Thyroid gland (tissue), 4 donors: Measurements from ENCODE around the gene ZSCAN23. TPM values are rescaled to one million over a fixed set of nuclear protein-coding genes. Genes with fewer than 3 reads are reported as not detected.
"Not testable (repeated sequence)": the region's sequence is repeated elsewhere in the genome, so short reads cannot be mapped to it uniquely, and the experiment has no call there.

Source experiments
- DNase-seq, 2 donors: peaks; one replicate each; pipeline ENCODE4 v3.0.0-alpha.2; 2019
- H3K27ac ChIP-seq, 3 donors: fragments of 200-600 bp; sonication (generic); 1 replicate in 2 of 3; 2 replicates in 1 of 3; pipeline ENCODE4 v1.5.1; 2016 to 2019; ENCODE audit warnings: mild to moderate bottlenecking in 1 of 3, moderate library complexity in 1 of 3
- H3K27me3 ChIP-seq: fragments of 200-600 bp; sonication (generic); one replicate; pipeline ENCODE4 v1.5.1; 2019
- H3K36me3 ChIP-seq, 2 donors: fragments of 200-600 bp; sonication (generic); one replicate each; pipeline ENCODE4 v1.5.1; 2016 to 2019
- H3K4me1 ChIP-seq, 2 donors: fragments of 200-600 bp; sonication (generic); one replicate each; pipeline ENCODE4 v1.5.1; 2017 to 2019
- H3K4me3 ChIP-seq, 3 donors: fragments of 200-600 bp; sonication (generic); replicated peaks in 1 of 3; 1 replicate in 2 of 3; 2 replicates in 1 of 3; pipeline ENCODE4 v1.5.1; 2016; ENCODE audit warnings: mild to moderate bottlenecking in 1 of 3
- H3K9me3 ChIP-seq: fragments of 200-600 bp; sonication (generic); one replicate; pipeline ENCODE4 v1.5.1; 2017
- POLR2A ChIP-seq, 2 donors: fragments of 450-650 bp; IDR thresholded peaks; one replicate each; pipeline ENCODE4 v1.6.1; 2017; ENCODE audit warnings: antibody characterized with exemption in 2 of 2, mild to moderate bottlenecking in 2 of 2, moderate library complexity in 1 of 2
- WGBS, 2 donors: methylation state at CpG; one replicate each; pipeline ENCODE4 v1.1.5; 2017; 5-methylcytosine and 5-hydroxymethylcytosine counted together
- intact Hi-C: fragments of 100-400 bp; cut with DNase I; formaldehyde crosslinking; loops from one replicate; pipeline ENCODE4 v1.15.1; 2023
- total RNA-seq, 4 donors: library from RNA; depleted of rRNA; stranded (reverse); fragments of >200 nt; gene quantifications; one replicate each; pipeline ENCODE4 v1.2.3, GENCODE V29; 2016
- TF ChIP-seq, protein P1 (sequence below), 6 experiments: fragments of 200-600 bp in 3 of 6; fragments of 450-650 bp in 3 of 6; sonication (generic) in 3 of 6; IDR thresholded peaks; one replicate each; pipeline ENCODE4 v1.5.1; 2016 to 2019; ENCODE audit warnings: antibody characterized with exemption in 6 of 6, mild to moderate bottlenecking in 2 of 6, inconsistent platforms in 1 of 6, moderate library complexity in 1 of 6

The ZSCAN23 gene
- total RNA-seq, 4 donors from 2014 or later = 4.1 to 8.2 (median 6.6) TPM

DNA sequence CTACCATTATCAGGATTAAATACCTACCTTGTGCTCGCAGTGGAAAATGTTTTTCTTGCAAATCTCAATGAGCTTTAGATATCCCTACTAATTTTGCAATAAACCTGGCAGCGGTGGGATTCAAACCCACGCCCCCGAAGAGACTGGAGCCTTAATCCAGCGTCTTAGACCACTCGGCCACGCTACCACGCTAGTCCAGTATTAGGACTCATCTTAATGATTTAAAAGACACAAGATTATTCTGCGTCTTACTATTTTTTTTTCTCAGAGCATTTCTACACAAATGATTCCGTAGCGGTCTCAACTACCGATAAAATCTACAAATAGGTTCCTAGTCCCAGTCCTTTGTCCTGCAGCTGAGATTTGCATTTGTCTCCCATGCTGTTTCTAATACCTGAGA lies 35.2 kb upstream of the ZSCAN23 start:
- Histone ChIP-seq H3K4me1 (no peaks in the 10 kb centered on the region), H3K4me3 (no peak overlapping the region), H3K27me3 (peaks cover 11% of the 10 kb centered on the region), H3K9me3 (no peaks in the 10 kb centered on the region), H3K27ac (no peak overlapping the region), H3K36me3 (no peaks in the 10 kb centered on the region)
- TF ChIP-seq, protein P1, sequence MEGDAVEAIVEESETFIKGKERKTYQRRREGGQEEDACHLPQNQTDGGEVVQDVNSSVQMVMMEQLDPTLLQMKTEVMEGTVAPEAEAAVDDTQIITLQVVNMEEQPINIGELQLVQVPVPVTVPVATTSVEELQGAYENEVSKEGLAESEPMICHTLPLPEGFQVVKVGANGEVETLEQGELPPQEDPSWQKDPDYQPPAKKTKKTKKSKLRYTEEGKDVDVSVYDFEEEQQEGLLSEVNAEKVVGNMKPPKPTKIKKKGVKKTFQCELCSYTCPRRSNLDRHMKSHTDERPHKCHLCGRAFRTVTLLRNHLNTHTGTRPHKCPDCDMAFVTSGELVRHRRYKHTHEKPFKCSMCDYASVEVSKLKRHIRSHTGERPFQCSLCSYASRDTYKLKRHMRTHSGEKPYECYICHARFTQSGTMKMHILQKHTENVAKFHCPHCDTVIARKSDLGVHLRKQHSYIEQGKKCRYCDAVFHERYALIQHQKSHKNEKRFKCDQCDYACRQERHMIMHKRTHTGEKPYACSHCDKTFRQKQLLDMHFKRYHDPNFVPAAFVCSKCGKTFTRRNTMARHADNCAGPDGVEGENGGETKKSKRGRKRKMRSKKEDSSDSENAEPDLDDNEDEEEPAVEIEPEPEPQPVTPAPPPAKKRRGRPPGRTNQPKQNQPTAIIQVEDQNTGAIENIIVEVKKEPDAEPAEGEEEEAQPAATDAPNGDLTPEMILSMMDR (IDR thresholded peaks at IDR 0.05) = no peak
- TF ChIP-seq POLR2A (IDR thresholded peaks at IDR 0.05) = no peak
- intact Hi-C loops = no loop called here
- 62% methylated on average over 12 of the region's 12 CpGs for WGBS, 2 donors
- no peak for DNase-seq

GRCh38 chr6:28474441-28475219 lies 31.3 kb upstream of the ZSCAN23 start:
- Histone ChIP-seq H3K27me3 (peaks cover 11% of the 10 kb centered on the region), H3K27ac (no peak overlapping the region), H3K9me3 (no peaks in the 10 kb centered on the region), H3K36me3 (no peaks in the 10 kb centered on the region), H3K4me3 (no peak overlapping the region), H3K4me1 (no peaks in the 10 kb centered on the region)
- no peak for TF ChIP-seq POLR2A (IDR thresholded peaks at IDR 0.05)
- TF ChIP-seq, protein P1 (IDR thresholded peaks at IDR 0.05) = no peak
- intact Hi-C loops = no loop called here
- WGBS, 2 donors = 6 to 9% methylated on average over 18 of the region's 18 CpGs
- DNase-seq = no peak

GRCh38 chr6:28469153-28469745 lies 26.0 kb upstream of the ZSCAN23 start:
- H3K4me3 ChIP-seq, H3K9me3 ChIP-seq, intact Hi-C loops, H3K36me3 ChIP-seq, DNase-seq, H3K27ac ChIP-seq, H3K27me3 ChIP-seq, H3K4me1 ChIP-seq: not testable (repeated sequence)
- 85 to 98% methylated on average over 11 of the region's 45 CpGs for WGBS, 2 donors

DNA sequence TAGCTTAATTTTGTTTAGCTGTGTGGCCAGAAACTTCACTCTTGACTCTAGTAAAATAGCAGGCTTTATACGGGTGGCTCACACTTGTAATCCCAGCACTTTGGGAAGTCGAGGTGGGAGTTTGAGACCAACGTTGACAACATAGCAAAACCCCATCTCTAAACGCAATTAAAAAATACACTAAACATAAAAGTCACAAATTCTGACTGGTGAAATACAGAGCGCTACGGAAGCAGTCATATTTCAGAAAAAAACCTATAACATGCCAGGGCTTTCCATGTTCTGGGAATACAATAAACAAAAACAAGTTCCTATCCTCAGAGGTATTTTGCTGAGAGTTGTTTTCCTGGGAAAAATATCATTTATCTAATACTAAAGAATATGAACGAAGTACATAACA lies 24.8 kb upstream of the ZSCAN23 start:
- no peaks in the 10 kb centered on the region for H3K9me3 ChIP-seq
- no peak for DNase-seq
- H3K27ac ChIP-seq = no peak overlapping the region
- intact Hi-C loops = no loop called here
- no peaks in the 10 kb centered on the region for H3K4me1 ChIP-seq
- TF ChIP-seq, protein P1 (IDR thresholded peaks at IDR 0.05) = no peak
- no peak for TF ChIP-seq POLR2A (IDR thresholded peaks at IDR 0.05)
- no peak overlapping the region for H3K4me3 ChIP-seq
- H3K36me3 ChIP-seq = no peaks in the 10 kb centered on the region
- 84 to 87% methylated on average over 7 of the region's 7 CpGs for WGBS, 2 donors
- no peaks in the 10 kb centered on the region for H3K27me3 ChIP-seq

GRCh38 chr6:28462401-28462800 lies 19.1 kb upstream of the ZSCAN23 start:
- H3K27ac ChIP-seq = no peak overlapping the region
- H3K4me1 ChIP-seq = no peaks in the 10 kb centered on the region
- no peaks in the 10 kb centered on the region for H3K27me3 ChIP-seq

More at GRCh38 chr6:28462401-28462800, 19.1 kb upstream of the ZSCAN23 start:
- no peak for TF ChIP-seq POLR2A (IDR thresholded peaks at IDR 0.05)
- TF ChIP-seq, protein P1 (IDR thresholded peaks at IDR 0.05) = no peak
- 60 to 63% methylated on average over 2 of the region's 2 CpGs for WGBS, 2 donors
- no peak for DNase-seq
- Histone ChIP-seq H3K4me3 (no peak overlapping the region), H3K36me3 (no peaks in the 10 kb centered on the region), H3K9me3 (no peaks in the 10 kb centered on the region)
- intact Hi-C loops = no loop called here
